HG03159 (cell line): ENCODE results near the gene MBD5.

Source experiments
- ATAC-seq: cut with Tn5 transposase; IDR thresholded peaks from one replicate; pipeline ENCODE4 v1.9.1; 2021; ENCODE audit warnings: mild to moderate bottlenecking, moderate library complexity; ENCODE audit not compliant: unreplicated experiment

MBD5 gene

GRCh38 chr2:148108385-148108784, 87.5 kb downstream of the MBD5 start:
- ATAC-seq: no peak

GRCh38 chr2:148110184-148110583, 89.3 kb downstream of the MBD5 start:
- ATAC-seq: no peak

DNA sequence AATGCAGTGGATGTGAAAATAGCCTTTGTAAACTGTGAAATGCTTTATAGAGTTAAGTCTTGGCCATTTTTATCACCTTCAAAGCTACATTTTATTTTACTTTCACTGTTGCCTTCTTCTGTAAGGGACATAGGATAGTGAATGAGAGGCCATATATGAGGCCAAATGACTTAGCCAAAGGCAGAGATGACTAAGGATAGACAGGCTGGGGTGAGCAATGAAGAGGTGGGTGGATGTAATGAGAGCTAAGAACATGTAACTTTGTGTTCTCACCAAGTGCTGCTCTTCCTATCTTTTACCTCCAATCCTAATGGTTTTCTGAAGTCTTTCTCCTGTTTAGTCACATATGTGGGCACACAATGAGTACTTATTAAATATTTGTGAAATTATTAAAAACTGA, 101.9 kb downstream of the MBD5 start:
- ATAC-seq: no peak

GRCh38 chr2:148124271-148124670, 103.4 kb downstream of the MBD5 start:
- no peak for ATAC-seq

DNA sequence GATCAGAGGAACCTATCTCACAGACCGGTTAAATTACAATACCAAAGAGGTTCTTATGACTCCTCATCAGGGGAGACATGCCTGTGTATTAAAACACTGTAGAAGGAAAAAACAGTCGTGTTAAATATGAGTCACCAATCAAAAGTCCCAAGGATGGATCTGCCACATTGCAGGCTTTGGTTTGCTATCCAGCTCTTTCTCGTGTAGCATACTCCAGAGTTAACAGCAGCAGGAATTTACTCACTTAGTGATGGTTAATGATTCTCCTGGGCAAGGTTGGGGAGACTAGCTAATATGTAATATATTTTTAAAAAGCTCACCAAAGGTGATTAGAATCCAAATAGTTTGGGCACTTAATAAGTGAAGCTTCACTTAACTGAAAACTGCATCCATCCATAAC, 109.7 kb downstream of the MBD5 start:
- no peak for ATAC-seq

DNA sequence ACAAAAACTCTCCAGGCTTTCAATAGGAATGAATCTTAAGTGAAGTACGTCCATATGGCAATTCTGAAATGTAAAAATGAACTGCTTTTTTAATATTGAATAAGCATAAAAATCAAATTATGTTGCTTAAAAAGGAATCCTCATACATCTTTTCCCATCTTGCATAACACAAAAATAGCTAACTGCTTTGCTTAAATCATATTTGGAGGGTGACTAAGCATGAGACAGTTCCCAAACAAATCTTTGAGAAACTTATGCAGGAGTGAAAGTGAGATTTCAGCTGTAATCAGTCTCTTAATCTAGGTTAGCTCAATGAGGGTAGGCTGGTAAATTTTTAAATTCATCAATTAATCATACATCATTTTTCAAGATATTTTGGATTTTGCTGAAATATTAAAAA, 111.5 kb downstream of the MBD5 start:
- ATAC-seq: no peak

DNA sequence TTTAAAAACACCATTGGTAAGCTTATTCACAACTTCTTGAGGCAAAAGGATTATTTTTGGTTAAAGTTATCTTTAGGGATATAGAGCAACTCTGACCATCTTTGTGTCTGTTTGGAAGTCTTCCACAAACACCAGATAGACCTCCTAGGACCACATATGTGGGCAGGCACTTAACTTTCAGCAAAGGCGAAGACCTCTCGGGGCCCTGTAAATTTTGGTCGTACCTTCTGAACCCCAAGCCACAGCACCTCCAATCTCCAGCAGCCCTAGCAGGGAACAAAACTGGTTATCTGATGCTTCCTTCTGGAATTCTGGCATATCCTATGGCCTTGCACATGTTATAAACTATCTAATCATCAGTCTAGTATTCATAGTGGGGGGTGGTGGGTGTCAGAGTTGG, 114.8 kb downstream of the MBD5 start:
- no peak for ATAC-seq

- ATAC-seq: no peak
Observed at GRCh38 chr2:148136441-148136840, 115.5 kb downstream of the MBD5 start.

GRCh38 chr2:148161909-148162435, 141.1 kb downstream of the MBD5 start:
- ATAC-seq: no peak

GRCh38 chr2:148162871-148163270, 142.0 kb downstream of the MBD5 start:
- ATAC-seq: no peak

- ATAC-seq: no peak
Observed at GRCh38 chr2:148165975-148166374, 145.1 kb downstream of the MBD5 start.

- ATAC-seq: no peak
Observed at GRCh38 chr2:148167241-148167766, 146.4 kb downstream of the MBD5 start.

- no peak for ATAC-seq
Observed at GRCh38 chr2:148167855-148168254, 147.0 kb downstream of the MBD5 start.

DNA sequence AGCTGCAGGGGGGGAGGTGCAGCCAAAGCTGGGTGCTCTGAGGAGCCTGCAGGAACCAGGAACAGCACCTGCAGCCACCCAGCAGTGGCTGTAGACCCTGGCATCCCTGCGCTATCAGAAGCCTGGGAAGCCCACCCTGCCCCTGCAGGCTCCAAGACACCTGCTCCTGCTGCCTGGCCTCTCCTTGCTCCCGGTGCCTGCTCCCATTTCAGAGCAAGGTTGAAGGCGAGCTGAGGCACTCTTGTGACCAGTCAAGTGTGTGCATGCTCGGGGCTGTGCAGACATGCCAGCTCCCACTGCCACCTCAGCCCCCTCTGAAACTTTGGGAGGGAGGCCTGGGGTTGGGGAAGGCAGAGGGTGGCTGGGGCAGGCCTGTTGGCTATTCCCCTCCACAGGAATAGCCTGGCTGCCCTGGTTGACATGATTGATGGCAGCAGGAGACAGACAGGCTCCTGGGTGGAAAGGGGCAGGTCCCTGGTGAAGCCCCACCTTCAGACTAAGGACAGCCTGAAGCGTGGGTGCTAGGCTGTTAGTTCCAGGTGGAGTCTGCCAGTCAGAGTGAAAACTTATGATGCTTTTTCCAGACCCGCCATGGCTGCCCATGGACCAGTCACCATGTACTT, 151.4 kb downstream of the MBD5 start:
- no peak for ATAC-seq

DNA sequence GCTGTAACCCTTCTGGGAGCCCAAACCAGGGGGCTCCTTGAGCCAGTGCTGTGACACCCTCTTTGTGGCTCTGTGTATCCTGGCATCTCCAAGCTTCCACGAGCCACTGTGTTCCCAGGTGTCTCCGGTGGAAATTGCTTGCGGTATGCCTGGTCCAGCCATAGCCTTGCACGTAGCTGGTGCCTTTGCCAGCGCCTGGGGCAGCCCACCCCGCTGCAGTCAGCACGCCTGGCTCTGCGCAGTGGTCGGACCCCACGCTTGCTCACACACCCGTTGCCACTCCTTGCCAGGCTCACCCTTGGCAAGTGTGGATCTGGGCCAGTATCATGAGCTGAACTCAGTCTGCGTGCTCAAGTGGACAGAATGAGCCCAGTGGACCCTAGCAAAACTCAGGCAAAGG, 152.3 kb downstream of the MBD5 start:
- no peak for ATAC-seq

GRCh38 chr2:148177559-148177958, 156.7 kb downstream of the MBD5 start:
- ATAC-seq: no peak

DNA sequence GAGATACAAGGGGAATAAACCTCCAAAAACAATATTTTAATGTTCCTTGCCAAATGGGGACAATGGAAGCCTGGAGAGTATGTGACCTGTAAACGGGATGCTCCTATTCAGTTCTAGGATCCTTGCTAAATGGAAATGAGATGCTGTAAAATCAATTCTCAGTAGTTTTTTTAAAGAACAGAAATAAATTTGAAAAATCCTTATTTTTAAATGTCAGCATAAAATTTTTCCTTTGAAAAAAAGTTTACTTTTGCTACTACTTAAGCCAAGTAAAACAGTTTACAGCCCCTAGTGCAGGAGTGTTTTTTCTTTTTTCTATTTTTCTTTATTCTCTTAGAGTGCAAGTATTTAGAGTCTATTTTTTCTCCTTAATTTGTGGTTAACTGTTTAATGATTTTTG, 158.8 kb downstream of the MBD5 start:
- no peak for ATAC-seq

GRCh38 chr2:148184976-148185375, 164.1 kb downstream of the MBD5 start:
- ATAC-seq: no peak

DNA sequence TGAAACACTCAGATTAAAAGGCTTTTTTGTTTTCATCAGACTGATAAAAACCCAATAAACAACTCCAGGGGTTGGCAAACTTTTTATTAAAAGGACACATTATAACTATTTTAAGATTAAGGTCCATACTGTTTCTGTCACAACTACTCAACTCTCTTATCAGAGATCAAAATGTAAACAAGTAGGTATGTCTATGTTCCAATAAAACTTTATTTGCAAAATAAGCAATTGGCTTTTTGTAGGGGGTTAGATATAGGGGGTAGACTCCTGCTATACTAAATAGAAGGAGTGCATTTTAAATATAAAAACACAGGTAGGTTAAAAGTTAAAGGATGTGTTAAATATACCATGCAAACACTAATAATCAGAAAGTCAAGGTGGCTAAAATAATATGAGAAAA, 174.0 kb downstream of the MBD5 start:
- ATAC-seq: no peak

DNA sequence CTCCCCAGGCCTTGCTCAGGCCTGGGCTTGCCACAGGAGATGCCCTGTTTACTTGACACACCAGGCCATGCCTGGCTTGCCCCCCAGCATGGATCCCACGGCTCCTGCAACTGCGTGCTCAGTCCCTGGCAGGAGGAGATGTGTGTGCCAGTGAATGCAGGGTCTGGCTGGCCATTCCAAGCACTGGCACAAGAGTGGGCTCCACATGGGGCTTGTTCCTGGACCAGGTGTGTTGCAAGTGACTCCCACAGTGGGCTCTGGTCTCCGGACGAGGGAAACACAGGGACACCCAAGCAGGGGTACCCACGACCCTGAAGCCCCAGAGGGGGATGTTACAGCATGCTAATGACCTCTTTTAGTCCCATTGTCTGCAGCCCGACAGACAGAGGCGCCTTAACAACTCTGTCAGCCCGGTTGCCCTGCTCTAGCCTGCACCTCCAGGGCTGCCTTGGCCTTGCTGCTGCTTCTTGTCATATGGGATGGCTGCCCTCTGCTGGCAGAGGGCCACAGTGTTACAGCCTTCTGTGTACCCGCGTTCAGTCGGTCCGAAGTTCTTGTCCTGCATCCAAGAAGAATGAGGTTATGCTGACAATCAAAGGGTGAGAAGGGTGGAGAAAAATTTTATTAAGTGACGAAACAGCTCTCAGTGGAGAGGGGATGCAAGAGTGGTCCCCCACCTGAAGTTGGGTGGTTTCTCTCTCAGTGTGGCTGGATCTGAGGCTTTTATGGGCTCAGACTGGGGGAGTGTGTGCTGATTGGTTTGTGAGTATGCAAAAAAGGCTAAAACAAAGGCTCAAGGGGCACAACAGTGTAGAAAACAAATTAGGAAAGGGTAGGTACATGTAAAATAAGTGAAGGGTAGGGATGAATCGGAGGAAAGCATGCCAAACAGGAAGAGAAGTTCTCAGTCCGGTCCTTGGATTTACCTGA, 180.4 kb downstream of the MBD5 start:
- ATAC-seq: peak; percentile 48

- ATAC-seq: no peak
Observed at GRCh38 chr2:148202237-148202636, 181.3 kb downstream of the MBD5 start.

DNA sequence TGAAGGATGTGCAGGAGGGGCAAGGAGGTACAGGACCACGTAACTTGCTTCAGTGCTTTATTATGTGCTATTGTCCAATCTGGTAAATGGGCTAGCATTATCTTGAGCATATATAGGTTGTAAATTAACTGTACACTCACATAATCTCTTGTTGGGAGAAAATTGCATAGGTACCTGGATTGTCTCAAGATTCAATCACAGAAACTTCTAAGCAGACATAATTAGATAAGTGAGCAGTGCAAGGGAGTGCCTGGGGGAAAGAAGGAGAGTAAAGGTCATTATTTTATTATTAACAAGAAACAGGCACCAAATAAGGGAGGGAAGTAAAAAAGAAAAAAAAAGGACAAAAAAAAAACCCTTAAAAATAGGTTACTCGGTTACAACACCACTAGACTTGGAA, 186.2 kb downstream of the MBD5 start:
- no peak for ATAC-seq
